KG1 (cell line): ENCODE results near the gene RIBC2.
"Not testable (repeated sequence)": the region's sequence is repeated elsewhere in the genome, so short reads cannot be mapped to it uniquely, and the experiment has no call there.

Experiments
- DNase-seq: peaks from one replicate; lab custom pipeline; 2025; lab: John Stamatoyannopoulos, UW

RIBC2 gene

DNA sequence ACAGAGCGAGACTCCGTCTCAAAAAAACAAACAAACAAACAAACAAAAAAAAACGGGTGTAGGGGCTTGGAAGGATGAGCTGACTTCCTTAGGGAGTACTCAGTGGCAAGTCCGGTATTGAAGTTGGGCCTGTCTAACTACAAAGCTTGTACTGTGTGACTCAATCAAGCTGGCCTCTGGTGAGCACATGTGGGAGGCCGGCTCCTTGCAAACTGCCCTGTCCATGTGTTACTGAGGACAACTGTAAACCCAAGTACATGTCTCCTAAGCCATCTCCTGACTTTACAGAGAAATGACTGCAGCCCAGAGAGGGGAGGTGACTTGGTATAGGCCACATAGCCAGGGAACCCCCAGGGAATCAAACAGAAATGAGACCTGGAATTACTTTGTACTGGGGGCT, 11.6 kb downstream of the RIBC2 start:
- no peak for DNase-seq

DNA sequence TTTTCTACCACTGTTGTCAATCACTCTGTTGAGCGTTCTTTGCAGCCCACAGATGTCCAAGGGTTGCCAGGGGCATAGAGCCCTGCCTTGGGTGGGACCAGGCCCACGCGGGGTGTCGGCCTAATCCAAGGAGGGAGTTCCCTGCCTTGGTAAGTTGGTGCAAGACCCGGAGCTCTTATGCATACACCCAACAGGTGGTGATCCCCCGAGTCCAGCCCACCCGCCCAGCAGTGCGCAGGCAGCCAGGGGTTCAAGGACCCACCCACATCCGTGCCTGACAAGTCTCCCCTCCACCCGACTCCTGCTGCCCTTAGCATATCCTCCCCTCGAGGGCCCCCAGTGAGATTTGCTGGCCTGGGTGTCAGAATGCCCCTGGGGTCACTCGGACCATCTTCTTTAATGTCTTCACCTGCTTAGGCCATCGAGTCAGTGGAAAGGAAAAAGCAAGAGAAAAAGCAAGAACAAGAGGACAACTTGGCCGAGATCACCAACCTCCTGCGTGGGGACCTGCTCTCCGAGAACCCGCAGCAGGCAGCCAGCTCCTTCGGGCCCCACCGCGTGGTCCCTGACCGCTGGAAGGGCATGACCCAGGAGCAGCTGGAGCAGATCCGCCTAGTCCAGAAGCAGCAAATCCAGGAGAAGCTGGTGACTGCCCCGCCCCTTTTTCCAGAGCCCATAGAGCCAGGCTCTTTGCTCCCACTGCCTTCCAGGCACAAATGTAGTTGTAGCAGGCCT, 12.2 kb downstream of the RIBC2 start:
- no peak for DNase-seq

DNA sequence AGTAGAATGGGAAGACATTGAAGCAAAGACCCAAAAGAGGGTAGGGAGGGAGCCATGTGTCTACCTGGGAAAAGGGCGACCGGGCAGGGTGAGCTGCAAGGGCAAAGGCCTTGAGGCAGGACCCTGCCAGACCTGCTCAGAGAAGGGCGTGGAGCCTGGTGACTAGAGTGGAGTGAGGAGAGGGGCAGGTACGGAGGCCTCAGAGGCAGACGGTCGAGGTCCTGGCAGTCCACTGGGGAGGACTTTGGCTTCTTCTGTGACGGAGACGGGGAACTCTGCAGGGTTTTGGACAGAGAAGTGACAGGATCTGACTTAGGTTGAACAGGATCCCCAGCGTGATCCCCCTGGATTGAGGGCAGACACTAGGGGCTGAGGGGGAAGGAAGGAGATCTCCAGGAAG, 12.9 kb downstream of the RIBC2 start:
- no peak for DNase-seq

DNA sequence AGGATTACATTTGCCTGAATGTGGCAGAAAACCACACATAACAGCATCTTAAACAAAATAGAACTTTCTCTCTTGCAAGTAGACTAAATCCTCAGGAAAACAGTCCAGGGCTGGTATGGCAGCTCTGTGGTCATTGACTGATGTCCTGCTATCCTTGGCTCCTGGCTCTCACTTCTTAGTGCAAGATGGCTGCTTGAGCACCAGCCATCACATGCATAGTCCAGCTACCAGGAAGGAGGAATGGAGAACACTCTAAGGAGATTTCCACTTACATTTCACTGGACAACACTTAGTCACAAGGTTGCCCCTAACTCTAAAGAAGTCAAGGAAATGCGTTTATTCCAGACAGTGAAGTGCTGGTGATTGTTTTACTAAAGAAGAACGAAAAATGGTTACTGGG, 13.6 kb downstream of the RIBC2 start:
- DNase-seq = no peak

DNA sequence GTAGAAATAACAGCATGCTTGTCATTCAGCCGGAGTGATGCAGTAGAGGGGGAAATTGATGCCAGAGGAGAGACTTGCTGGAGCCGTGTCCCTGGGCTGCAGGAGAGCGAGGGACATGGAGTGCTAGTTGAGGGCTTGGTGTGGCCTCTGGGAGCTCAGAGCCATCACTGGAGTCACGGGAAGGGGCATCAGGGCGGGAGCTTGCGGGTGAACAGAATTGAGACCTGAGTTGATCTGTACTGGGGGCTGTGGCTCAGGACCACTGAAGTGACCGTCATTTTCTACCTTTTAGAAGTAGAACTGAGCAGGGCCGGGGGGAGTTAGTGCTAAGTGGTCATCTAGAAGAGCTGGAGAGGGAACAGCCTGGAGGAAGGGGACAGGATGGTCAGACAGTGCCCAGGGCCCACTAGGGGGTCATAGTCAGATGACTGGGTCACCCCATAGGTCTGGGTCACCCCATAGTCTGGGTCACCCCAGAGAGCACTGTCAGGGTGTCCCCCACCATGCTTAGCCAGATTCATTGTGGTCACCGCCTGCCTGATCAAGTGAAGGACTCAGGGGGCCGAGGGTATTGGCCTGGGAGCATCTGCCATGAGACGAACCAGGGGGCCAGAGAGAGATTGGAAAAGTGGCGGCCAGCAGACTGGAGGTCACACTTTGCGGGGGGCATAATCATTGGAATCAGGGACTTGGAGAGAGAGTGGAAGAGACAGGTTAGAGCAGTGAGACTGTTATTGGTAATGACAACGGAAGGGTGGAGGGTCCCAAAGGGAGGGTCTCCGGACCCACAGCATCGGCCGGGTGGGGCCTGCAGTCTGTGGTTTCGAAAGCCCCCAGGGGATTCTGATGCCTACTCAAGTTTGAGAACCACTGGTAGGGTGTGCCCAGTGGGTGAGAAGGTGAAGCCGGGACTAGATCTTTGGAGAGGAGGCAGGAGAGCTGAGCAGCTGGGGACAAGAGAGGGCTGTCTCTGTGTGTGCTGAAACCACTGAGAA, 15.2 kb downstream of the RIBC2 start:
- DNase-seq = no peak

DNA sequence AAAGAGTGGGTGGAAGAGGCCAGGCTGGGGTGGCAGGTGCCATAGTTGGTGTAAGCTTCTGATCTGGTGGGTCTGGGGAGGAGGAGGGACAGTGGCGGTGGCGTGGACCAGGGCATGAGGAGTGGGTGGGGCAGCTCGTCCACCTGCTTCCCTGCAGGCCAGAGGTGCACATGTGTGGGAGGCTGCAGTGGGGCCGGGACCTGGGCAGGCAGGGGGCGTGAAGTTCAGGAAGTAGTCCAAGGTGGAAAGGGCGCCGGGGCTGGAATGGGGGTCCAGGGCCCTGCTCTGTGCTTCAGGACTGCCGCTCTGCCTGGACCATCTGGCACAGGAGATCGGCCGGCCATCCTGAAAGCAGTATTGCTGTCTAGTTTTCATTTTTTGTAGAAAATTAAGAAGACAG, 15.9 kb downstream of the RIBC2 start:
- DNase-seq = no peak

DNA sequence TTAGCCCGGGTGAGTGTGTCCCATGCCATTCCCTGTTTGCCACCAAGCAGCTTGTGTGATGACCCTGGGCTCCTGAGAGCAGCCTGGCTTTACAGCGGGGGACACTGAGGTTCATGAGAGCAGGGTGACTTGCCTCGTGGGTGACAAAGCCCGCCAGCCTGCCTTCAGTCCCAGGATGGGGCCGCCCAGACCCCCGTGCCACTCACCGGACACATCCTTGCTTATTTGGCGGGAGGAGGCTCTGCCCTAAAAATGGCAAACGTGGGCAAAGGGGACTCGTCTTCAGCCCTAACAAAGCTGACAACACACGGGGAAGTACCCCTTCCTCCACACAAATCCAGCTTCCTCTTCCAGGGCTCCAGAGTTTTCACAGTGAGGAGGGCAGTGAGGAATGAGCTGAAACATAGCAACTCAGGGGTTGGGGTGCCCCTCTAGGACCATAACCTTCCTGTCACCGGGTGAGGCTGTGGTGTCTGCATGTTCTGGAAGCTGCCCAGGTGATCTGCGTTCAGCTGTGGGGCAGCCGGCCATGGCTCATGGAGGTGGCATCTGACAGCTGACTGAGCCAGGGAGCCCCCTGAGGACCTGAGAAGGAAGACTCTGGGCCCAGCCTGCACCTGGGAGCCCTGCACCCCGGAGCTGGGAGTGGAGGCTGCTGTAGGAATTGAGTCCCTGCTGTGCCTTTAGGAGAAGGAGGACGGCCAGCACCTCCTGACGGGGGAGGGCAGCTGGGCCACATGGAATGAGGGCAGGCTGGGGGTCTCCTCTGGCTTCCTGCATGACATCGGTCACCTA, 16.7 kb downstream of the RIBC2 start:
- no peak for DNase-seq

DNA sequence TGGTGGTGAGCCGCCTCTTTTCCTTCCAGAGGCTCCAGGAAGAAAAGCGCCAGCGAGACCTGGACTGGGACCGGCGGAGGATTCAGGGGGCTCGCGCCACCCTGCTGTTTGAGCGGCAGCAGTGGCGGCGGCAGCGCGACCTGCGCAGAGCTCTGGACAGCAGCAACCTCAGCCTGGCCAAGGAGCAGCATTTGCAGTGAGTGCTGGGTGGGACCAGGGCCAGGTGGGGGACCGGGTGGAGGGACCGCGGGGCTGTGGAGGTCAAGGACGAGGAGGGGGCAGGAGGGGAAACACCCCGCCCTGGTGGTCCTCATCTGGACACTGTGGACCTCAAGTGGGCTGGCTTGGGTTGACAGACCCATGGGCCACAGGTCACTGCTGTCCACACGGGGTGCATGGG, 17.4 kb downstream of the RIBC2 start:
- DNase-seq = no peak

DNA sequence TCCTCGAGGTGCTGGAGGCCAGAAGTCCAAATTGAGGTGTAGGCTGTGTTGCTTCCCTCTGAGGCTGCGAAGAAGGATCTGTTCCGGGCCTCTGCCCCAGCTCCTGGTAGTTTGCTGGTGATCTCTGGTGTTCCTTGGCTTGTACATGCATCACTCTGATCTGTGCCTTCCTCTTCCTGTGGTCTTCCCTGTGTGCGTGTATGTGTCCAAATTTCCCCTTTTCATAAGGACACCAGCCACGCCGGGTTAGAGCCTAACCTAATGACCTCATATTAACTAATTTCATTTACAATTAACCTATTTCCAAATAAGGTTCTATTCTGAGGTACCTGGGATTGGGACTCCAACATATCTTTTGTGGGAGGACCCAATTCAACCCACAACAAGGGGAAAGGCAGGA, 21.5 kb downstream of the RIBC2 start:
- DNase-seq = no peak

DNA sequence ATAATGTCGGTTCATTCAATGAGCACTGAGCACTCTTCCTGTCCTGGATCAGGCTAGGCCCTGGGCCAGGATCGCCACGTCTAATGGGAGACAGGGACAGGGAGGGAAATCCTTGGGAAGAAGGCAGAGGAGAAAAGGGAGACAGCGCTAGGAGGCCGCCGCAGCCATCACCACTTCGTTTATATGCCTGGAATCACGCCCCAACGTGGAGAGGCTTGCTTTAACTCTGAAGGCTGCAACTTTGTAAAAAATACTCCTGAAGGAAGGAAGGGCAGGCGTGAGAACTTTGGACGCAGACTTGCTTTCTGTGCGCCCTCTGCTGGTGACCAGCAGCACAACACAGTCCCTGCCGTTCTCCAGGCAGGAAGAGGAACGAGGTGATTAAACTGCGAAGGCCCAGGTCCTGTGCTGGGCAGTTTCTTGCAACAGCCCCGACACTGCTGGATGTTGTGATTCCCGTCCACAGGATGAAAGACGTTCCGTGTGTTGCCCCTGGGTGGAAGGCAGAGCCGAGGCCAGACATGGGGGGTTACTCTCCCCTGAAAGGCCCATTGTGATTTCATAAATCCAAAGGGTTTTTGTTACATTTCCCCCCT, 22.1 kb downstream of the RIBC2 start:
- peak; percentile 31 for DNase-seq

DNA sequence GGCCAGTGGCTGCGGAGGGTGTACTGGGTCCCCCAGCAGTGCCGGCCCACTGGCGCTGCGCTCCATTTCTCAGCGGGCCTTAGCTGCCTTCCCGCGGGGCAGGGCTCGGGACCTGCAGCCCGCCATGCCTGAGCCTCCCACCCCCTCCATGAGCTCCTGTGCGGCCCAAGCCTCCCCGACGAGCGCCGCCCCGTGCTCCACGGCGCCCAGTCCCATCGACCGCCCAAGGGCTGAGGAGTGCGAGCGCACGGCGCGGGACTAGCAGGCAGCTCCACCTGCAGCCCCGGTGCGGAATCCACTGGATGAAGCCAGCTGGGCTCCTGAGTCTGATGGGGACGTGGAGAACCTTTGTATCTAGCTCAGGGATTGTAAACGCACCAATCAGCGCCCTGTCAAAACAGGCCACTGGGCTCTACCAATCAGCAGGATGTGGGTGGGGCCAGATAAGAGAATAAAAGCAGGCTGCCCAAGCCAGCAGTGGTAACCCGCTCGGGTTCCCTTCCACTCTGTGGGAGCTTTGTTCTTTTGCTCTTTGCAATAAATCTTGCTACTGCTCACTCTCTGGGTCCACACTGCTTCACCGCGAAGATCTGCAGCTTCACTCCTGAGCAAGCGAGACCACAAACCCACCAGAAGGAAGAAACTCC, 23.5 kb downstream of the RIBC2 start:
- DNase-seq = not testable (repeated sequence)

DNA sequence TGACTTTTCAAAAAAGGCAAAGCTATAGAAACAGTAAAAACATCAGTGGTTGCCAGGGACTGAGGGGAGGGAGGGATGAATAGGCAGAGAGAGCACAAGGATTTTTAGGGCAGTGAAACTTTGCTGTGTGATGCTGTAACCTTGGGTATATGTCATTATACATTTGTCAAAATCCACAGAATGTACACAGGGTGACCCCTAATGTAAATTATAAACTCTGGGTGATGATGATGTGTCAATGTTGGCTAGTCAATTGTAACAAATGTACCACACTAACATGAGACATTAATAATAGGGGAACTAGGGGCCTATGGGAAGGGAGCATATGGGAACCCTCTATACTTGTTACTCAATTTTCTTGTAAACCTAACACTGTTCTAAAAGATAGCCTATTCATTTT, 24.8 kb downstream of the RIBC2 start:
- no peak for DNase-seq

DNA sequence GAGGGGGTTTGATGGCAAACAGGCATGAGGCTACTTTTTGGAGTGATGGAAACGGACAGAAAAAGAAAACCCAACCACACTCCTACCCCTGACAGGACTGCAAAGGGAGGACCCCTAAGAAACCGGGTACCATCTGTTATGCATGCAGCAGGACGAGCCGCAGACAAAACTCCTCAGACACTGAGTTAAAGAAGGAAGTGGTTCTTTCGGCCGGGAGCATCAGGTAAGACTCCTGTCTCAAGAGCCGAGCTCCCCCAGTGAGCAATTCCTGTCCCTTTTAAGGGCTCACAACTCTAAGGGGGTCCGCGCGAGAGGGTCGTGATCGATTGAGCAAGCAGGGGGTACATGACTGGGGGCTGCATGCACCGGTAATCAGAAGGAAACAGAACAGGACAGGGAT, 27.2 kb downstream of the RIBC2 start:
- DNase-seq = not testable (repeated sequence)

DNA sequence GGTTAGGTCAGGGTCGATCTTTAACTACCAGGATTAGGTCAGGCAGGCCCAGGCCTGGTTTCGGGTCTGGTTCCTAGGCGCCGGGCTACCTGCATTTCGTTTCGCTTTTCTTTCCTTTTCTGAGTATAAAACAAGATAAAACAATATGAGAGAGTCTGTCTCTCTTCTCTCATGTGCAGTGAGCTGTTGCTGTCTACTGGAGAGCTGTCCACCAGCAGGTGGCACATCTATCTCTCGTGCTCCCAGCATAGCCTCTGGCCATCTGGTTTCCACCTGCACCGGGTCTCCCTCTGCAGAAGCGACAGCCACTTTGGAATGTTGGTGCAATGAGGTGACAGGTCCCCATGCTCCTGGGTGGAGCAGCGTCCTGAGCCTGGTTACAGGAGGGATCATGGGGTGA, 27.6 kb downstream of the RIBC2 start:
- DNase-seq = no peak

DNA sequence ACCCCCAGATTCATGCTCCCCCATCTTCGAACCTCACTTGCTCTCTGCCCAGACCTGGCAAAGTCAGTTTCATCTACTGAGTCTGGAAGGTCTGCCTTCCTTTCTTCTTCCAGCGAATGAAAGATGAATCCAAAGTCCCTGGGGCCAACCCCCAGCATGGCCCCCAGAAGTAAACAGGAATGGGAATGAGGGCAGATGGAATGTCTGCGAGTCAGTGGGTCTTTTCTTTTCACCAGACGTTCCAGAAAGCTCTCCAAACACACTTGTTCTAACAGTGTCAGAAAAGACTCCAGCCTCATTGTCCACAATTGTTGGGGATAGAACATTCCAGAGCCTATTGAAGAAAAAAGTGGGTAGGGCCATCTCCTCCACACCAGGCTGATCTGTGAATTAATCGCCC, 28.6 kb downstream of the RIBC2 start:
- DNase-seq = no peak

DNA sequence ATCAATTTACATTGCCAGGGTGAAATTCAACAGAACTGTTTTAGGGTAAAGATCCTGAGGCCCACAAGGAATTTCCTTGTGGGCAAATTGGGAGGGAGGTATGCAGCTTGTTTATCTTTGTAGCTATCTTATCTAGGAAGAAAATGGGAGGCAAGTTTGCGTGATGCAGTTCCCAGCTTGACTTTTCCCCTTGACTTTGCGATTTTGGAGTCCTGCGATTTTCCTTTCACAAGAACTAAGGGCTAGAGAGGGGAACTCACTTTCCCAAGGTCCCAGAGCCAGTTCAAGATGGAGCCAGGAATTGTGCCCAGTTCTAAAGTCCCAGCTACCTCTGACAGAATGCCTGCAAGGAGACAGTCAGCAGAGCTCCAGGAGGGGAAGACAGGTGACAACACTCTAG, 30.7 kb downstream of the RIBC2 start:
- no peak for DNase-seq

DNA sequence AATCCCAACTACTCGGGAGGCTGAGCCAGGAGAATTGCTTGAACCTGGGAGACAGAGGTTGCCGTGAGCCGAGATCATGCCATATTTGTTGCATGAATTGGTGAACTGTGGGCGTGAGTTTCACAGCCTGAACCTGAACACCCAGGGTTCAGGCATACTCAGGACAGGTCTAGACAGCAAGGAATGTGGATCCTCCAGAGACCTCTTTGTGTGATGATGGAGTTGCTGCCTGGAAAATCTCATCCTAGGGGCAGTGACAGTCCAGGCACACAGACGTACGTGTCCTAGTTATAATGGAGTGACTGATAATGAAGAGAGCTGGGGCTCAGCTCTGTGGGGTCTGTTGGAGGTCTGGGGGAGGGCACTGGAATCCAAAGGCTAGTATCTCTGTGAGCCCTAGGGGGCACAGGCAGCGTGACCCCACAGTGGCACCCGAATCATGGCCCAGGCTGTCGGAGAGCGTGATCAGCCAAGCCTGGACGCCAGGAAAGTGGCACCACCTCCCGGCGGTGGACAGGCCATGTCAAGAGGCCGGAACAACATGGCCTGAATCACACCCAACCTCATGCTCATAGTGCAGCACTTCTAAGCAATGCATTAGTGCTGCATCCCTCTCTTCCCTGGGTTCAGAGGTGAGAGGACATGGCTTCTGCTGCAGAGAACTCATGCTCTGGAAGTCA, 31.7 kb downstream of the RIBC2 start:
- DNase-seq = no peak

DNA sequence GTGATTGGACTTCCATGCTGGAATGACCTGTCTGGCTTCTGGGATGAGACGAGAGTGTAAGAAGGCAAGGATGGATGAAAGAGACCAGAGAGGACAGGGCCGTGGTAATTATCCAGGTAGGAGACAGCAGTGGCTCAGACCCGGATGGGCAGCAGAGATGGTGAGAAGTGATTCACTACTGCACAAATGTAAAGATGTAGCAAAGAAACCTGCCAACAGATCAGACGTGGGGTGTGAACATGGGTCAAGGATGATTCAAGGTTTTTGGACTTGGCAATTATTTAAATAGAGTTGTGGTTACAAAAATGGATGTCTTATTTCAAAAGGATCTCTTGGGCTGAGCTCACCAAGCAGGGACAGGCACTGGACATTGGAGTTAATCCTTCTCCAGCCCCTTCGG, 32.7 kb downstream of the RIBC2 start:
- DNase-seq = no peak

DNA sequence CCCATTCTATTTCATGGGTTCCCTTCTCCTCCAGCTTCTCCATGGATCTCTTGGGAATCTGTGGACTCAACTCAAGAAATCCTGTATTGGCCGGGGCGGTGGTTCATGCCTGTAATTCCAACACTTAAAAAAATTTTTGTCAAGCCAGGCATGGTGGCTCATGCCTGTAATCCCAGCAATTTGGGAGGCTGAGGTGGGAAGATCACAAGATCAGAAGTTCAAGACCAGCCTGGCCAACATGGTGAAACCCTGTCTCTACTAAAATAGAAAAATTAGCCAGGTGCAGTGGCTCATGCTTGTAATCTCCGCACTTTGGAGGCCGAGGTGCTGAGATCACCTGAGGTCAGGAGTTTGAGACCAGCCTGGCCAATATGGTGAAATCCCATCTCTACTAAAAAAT, 34.1 kb downstream of the RIBC2 start:
- not testable (repeated sequence) for DNase-seq

DNA sequence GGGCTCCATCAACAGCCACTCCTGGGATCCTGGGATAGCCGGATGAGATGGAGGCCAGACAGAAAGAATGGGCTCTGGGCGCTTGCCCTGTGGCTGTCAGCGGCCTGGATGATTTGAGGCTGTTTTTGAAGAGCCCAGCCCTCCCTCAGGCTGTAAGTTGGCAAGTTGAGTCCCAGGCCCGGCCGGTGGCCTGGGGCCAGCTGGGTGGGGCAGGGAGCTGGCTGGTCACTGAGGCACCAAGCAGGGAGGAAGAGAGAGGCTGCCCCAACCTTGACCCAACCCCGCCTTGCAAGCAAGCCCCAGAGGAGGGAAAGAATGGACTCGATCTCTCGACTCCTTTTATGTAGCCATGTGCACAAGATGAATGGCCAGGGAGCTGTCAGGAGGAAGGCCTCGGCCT, 34.9 kb downstream of the RIBC2 start:
- no peak for DNase-seq

DNA sequence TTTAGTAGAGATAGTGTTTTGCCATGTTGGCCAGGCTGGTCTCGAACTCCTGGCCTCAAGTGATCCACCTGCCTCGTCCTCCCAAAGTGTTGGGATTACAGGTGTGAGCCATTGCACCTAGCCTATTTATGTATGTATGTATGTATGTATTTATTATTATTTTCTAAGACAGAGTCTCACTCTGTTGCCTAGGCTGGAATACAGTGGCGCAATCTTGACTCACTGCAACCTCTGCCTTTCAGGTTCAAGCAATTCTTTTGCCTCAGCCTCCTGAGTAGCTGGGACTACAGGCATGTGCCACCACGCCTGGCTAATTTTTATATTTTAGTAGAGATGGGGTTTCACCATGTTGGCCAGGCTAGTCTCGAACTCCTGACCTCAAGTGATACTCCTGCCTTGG, 35.9 kb downstream of the RIBC2 start:
- not testable (repeated sequence) for DNase-seq
